ENCODE results near the gene PAFAH1B2. TPM values are rescaled to one million over a fixed set of nuclear protein-coding genes. Genes with fewer than 3 reads are reported as not detected.

Gene PAFAH1B2
- total RNA-seq, 1 donor from 2014 or later = 78.2 TPM

- no peak for TF ChIP-seq CTCF (IDR thresholded peaks at IDR 0.05)
- peak; percentile 62 to 71 for ATAC-seq
- peaks cover 80% of the 10 kb centered on the region for H3K36me3 ChIP-seq
- H3K4me1 ChIP-seq = peaks cover 16% of the 10 kb centered on the region
- intact Hi-C loops (cut with DNase I) = no loop called here
- no peak overlapping the region for H3K4me3 ChIP-seq
- peak; percentile 80 for DNase-seq
- peak overlapping the region; percentile 64 for H3K27ac ChIP-seq
- H3K27me3 ChIP-seq (ENCODE audit: low read depth) = no peaks in the 10 kb centered on the region
- H3K9me3 ChIP-seq = no peaks in the 10 kb centered on the region
These were observed 45.3 kb downstream of the PAFAH1B2 start for GRCh38 chr11:117189191-117189940.

- TF ChIP-seq CTCF (IDR thresholded peaks at IDR 0.05) = no peak
- peaks cover 16% of the 10 kb centered on the region for H3K4me1 ChIP-seq
- DNase-seq (peak; percentile 32), ATAC-seq (no peak)
- H3K27me3 ChIP-seq (ENCODE audit: low read depth) = no peaks in the 10 kb centered on the region
- H3K27ac ChIP-seq = peak overlapping the region; percentile 56
- H3K4me3 ChIP-seq = no peak overlapping the region
- intact Hi-C loops (cut with DNase I) = no loop called here
- no peaks in the 10 kb centered on the region for H3K9me3 ChIP-seq
- H3K36me3 ChIP-seq = peaks cover 81% of the 10 kb centered on the region
These were observed 46.0 kb downstream of the PAFAH1B2 start for GRCh38 chr11:117189941-117190544.

GRCh38 chr11:117191680-117192400 is 47.8 kb downstream of the PAFAH1B2 start:
- Histone ChIP-seq H3K27ac (no peak overlapping the region), H3K4me1 (peaks cover 5% of the 10 kb centered on the region), H3K36me3 (peaks cover 92% of the 10 kb centered on the region), H3K27me3 (ENCODE audit: low read depth) (no peaks in the 10 kb centered on the region), H3K9me3 (no peaks in the 10 kb centered on the region), H3K4me3 (no peak overlapping the region)
- no peak for TF ChIP-seq CTCF (IDR thresholded peaks at IDR 0.05)
- ATAC-seq (no peak), DNase-seq (peak; percentile 43)
- intact Hi-C loops (cut with DNase I) = no loop called here

GRCh38 chr11:117192401-117192875 is 48.4 kb downstream of the PAFAH1B2 start:
- ATAC-seq = no peak
- DNase-seq = peak; percentile 37
- Histone ChIP-seq H3K27me3 (ENCODE audit: low read depth) (no peaks in the 10 kb centered on the region), H3K4me1 (peaks cover 5% of the 10 kb centered on the region), H3K36me3 (peaks cover 92% of the 10 kb centered on the region), H3K27ac (no peak overlapping the region), H3K4me3 (no peak overlapping the region), H3K9me3 (no peaks in the 10 kb centered on the region)
- TF ChIP-seq CTCF (IDR thresholded peaks at IDR 0.05) = no peak
- intact Hi-C loops (cut with DNase I) = no loop called here

GRCh38 chr11:117193130-117194020 is 49.3 kb downstream of the PAFAH1B2 start:
- Histone ChIP-seq H3K27me3 (ENCODE audit: low read depth) (no peaks in the 10 kb centered on the region), H3K36me3 (peaks cover 83% of the 10 kb centered on the region), H3K9me3 (no peaks in the 10 kb centered on the region), H3K4me1 (peaks cover 13% of the 10 kb centered on the region), H3K27ac (no peak overlapping the region), H3K4me3 (no peak overlapping the region)
- TF ChIP-seq CTCF (IDR thresholded peaks at IDR 0.05) = no peak
- DNase-seq = peak; percentile 38
- intact Hi-C loops (cut with DNase I) = no loop called here
- no peak for ATAC-seq
